Measurements from ENCODE around the gene NT5DC2. TPM values are rescaled to one million over a fixed set of nuclear protein-coding genes. Genes with fewer than 3 reads are reported as not detected.

NT5DC2 gene
- total RNA-seq, 1 experiment from 2014 or later = 215 TPM

DNA sequence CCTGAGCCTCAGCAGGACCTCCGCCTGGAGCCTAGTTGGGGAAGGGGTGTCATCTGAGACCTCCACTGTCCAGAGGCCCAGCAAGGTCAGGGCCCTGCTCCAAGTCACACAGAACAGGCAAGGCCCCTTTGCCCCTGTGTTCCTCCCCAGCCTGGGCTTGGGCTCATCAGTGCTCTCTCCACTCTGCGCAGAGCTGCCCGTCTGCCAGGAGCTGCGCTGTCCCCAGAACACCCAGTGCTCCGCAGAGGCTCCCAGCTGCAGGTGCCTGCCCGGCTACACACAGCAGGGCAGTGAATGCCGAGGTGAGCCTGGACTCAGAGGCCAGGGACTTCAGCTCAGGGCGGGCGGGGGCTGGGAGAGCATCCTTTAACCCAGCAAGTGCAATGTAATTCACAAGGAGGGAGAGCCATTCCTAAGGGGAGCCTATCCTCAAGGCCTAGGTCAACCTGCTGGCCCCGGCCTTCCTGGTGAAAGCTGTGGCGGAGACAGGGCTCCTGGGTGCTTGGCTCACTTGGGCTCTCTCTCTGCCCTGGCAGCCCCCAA lies 30.8 kb downstream of the NT5DC2 start:
- Histone ChIP-seq H3K27ac (no peak overlapping the region), H3K79me2 (ENCODE audit: low read depth) (no peaks in the 10 kb centered on the region), H2AFZ (no peak overlapping the region), H3K4me1 (replicated peaks; ENCODE audit: insufficient read depth) (0 out of 2 replicates have a peak, but pooled peaks cover 4% of the 10 kb centered on the region), H3K27me3 (ENCODE audit: insufficient read depth, low read depth) (no peaks in the 10 kb centered on the region), H3K4me2 (no peak overlapping the region), H3K4me3 (no peak overlapping the region), H3K9me2 (ENCODE audit: insufficient read depth) (no peaks in the 10 kb centered on the region), H3K9me3 (ENCODE audit: insufficient read depth, low read depth) (no peaks in the 10 kb centered on the region), H3F3A (ENCODE audit: insufficient read depth, low read depth) (no peaks in the 10 kb centered on the region), H4K20me1 (ENCODE audit: insufficient read depth) (no peaks in the 10 kb centered on the region), H3K36me3 (ENCODE audit: low read depth) (no peaks in the 10 kb centered on the region)
- POLR2A ChIA-PET (ENCODE audit: unreplicated experiment) = no interaction called here
- intact Hi-C loops (cut with micrococcal nuclease; ENCODE audit: unreplicated experiment) = no loop called here
- TF ChIP-seq EZH2 (IDR thresholded peaks at IDR 0.05; ENCODE audit: low read depth) = no peak
- TF ChIP-seq, protein P1, sequence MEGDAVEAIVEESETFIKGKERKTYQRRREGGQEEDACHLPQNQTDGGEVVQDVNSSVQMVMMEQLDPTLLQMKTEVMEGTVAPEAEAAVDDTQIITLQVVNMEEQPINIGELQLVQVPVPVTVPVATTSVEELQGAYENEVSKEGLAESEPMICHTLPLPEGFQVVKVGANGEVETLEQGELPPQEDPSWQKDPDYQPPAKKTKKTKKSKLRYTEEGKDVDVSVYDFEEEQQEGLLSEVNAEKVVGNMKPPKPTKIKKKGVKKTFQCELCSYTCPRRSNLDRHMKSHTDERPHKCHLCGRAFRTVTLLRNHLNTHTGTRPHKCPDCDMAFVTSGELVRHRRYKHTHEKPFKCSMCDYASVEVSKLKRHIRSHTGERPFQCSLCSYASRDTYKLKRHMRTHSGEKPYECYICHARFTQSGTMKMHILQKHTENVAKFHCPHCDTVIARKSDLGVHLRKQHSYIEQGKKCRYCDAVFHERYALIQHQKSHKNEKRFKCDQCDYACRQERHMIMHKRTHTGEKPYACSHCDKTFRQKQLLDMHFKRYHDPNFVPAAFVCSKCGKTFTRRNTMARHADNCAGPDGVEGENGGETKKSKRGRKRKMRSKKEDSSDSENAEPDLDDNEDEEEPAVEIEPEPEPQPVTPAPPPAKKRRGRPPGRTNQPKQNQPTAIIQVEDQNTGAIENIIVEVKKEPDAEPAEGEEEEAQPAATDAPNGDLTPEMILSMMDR (conservative IDR thresholded peaks at IDR 0.05) = no peak
- DNase-seq = no peak
- no TSS peak for BruUV-seq (replicated peaks)
- CTCF ChIA-PET = no interaction called here

DNA sequence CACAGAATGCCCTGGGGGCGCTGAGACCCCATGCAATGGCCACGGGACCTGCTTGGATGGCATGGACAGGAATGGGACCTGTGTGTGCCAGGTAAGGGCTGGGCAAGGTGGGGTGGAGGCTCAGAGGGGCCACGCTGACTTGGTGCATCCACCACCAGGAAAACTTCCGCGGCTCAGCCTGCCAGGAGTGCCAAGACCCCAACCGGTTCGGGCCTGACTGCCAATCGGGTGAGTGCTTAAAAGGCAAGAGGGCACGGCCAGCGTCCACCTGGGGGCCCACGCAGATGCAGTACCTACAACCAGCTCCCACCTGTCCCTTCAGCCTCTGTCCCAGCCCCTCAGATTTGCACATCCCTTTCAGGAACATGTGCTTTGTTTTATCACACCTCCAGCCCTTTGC lies 31.7 kb downstream of the NT5DC2 start:
- H3F3A ChIP-seq (ENCODE audit: insufficient read depth, low read depth) = no peaks in the 10 kb centered on the region
- no peaks in the 10 kb centered on the region for H3K9me2 ChIP-seq (ENCODE audit: insufficient read depth)
- no peaks in the 10 kb centered on the region for H3K36me3 ChIP-seq (ENCODE audit: low read depth)
- POLR2A ChIA-PET (ENCODE audit: unreplicated experiment) = no interaction called here
- no peaks in the 10 kb centered on the region for H3K27me3 ChIP-seq (ENCODE audit: insufficient read depth, low read depth)
- no peak for DNase-seq
- no peak overlapping the region for H3K4me3 ChIP-seq
- H4K20me1 ChIP-seq (ENCODE audit: insufficient read depth) = no peaks in the 10 kb centered on the region
- no peak for TF ChIP-seq EZH2 (IDR thresholded peaks at IDR 0.05; ENCODE audit: low read depth)
- TF ChIP-seq, protein P1 (conservative IDR thresholded peaks at IDR 0.05) = no peak
- CTCF ChIA-PET = no interaction called here
- 0 out of 2 replicates have a peak, but pooled peaks cover 3% of the 10 kb centered on the region for H3K4me1 ChIP-seq (replicated peaks; ENCODE audit: insufficient read depth)
- intact Hi-C loops (cut with micrococcal nuclease; ENCODE audit: unreplicated experiment) = no loop called here
- H2AFZ ChIP-seq = no peak overlapping the region
- no peaks in the 10 kb centered on the region for H3K9me3 ChIP-seq (ENCODE audit: insufficient read depth, low read depth)
- no TSS peak for BruUV-seq (replicated peaks)
- H3K79me2 ChIP-seq (ENCODE audit: low read depth) = no peaks in the 10 kb centered on the region
- no peak overlapping the region for H3K27ac ChIP-seq
- H3K4me2 ChIP-seq = no peak overlapping the region

DNA sequence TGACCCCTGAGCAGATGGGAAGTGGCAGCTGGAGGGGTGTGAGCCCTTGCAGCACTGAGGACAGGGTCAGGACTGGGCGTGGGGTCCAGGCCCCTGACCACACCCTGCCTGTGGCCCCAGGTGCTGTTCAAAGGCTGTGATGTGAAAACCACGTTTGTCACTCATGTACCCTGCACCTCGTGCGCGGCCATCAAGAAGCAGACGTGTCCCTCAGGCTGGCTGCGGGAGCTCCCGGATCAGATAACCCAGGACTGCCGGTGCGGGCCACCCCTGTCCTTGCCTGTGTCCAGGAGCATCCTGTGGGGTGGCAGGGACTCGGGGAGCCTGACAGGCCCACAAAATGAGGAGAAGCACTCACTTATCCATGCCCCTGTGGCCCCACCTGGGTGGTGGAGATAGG lies 32.6 kb downstream of the NT5DC2 start:
- intact Hi-C loops (cut with micrococcal nuclease; ENCODE audit: unreplicated experiment) = no loop called here
- H3K4me2 ChIP-seq = no peak overlapping the region
- no peak overlapping the region for H3K4me3 ChIP-seq
- H3K9me2 ChIP-seq (ENCODE audit: insufficient read depth) = no peaks in the 10 kb centered on the region
- TF ChIP-seq, protein P1 (conservative IDR thresholded peaks at IDR 0.05) = no peak
- no peak for TF ChIP-seq EZH2 (IDR thresholded peaks at IDR 0.05; ENCODE audit: low read depth)
- H3K4me1 ChIP-seq (replicated peaks; ENCODE audit: insufficient read depth) = no peaks in the 10 kb centered on the region
- BruUV-seq (replicated peaks) = no TSS peak
- POLR2A ChIA-PET (ENCODE audit: unreplicated experiment) = no interaction called here
- H3K36me3 ChIP-seq (ENCODE audit: low read depth) = no peaks in the 10 kb centered on the region
- no peak overlapping the region for H2AFZ ChIP-seq
- H3K27me3 ChIP-seq (ENCODE audit: insufficient read depth, low read depth) = no peaks in the 10 kb centered on the region
- H3K79me2 ChIP-seq (ENCODE audit: low read depth) = no peaks in the 10 kb centered on the region
- no peak overlapping the region for H3K27ac ChIP-seq
- no peaks in the 10 kb centered on the region for H3K9me3 ChIP-seq (ENCODE audit: insufficient read depth, low read depth)
- CTCF ChIA-PET = no interaction called here
- no peaks in the 10 kb centered on the region for H4K20me1 ChIP-seq (ENCODE audit: insufficient read depth)
- DNase-seq = no peak
- H3F3A ChIP-seq (ENCODE audit: insufficient read depth, low read depth) = no peaks in the 10 kb centered on the region

Measured in PC-9 (cell line).